Omental fat pad (tissue), 4 donors: Measurements from ENCODE around the gene USP53. TPM values are rescaled to one million over a fixed set of nuclear protein-coding genes. Genes with fewer than 3 reads are reported as not detected.
"Not testable (repeated sequence)": the region's sequence is repeated elsewhere in the genome, so short reads cannot be mapped to it uniquely, and the experiment has no call there.

Source experiments
- ATAC-seq: fragments of 150-250 bp; one replicate; pipeline ENCODE4 v1.9.1; 2016; ENCODE audit warnings: mild to moderate bottlenecking, moderate library complexity; ENCODE audit not compliant: low FRiP score
- DNase-seq: peaks from one replicate; pipeline ENCODE4 v3.0.0-alpha.2; 2019; ENCODE audit warnings: low spot score
- total RNA-seq, 4 donors: library from RNA; depleted of rRNA; stranded (reverse); fragments of >200 nt; gene quantifications; one replicate each; pipeline ENCODE4 v1.1.0, GENCODE V29; 2016
- TF ChIP-seq, protein P1 (sequence below), 3 donors: fragments of 450-650 bp; IDR thresholded peaks; one replicate each; pipeline ENCODE4 v1.5.1; 2016 to 2017; ENCODE audit warnings: antibody characterized with exemption in 3 of 3, mild to moderate bottlenecking in 3 of 3, moderate library complexity in 2 of 3

Gene USP53
- total RNA-seq, 4 donors from 2014 or later = 55.5 to 143 (median 105) TPM

DNA sequence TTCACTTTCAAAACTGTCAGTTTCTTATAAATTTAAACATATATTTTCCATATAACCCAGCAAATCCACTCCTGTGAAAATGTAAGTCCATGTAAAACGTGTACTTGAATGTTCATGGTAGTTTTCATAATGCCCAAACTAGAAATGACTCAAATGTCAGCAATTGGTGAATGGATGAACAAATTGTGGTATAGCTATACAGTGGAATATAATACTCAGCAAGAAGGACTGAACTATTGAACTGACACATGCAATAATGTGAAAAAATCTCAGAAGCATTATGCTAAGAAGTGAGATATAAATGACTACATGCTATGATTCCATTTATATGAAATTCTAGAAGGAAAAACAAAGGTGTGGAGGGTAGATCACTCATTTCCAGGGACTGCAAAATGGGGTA is 52.2 kb downstream of the USP53 start:
- ATAC-seq (no peak), DNase-seq (no peak)
- TF ChIP-seq, protein P1, sequence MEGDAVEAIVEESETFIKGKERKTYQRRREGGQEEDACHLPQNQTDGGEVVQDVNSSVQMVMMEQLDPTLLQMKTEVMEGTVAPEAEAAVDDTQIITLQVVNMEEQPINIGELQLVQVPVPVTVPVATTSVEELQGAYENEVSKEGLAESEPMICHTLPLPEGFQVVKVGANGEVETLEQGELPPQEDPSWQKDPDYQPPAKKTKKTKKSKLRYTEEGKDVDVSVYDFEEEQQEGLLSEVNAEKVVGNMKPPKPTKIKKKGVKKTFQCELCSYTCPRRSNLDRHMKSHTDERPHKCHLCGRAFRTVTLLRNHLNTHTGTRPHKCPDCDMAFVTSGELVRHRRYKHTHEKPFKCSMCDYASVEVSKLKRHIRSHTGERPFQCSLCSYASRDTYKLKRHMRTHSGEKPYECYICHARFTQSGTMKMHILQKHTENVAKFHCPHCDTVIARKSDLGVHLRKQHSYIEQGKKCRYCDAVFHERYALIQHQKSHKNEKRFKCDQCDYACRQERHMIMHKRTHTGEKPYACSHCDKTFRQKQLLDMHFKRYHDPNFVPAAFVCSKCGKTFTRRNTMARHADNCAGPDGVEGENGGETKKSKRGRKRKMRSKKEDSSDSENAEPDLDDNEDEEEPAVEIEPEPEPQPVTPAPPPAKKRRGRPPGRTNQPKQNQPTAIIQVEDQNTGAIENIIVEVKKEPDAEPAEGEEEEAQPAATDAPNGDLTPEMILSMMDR (IDR thresholded peaks at IDR 0.05) = no peak

DNA sequence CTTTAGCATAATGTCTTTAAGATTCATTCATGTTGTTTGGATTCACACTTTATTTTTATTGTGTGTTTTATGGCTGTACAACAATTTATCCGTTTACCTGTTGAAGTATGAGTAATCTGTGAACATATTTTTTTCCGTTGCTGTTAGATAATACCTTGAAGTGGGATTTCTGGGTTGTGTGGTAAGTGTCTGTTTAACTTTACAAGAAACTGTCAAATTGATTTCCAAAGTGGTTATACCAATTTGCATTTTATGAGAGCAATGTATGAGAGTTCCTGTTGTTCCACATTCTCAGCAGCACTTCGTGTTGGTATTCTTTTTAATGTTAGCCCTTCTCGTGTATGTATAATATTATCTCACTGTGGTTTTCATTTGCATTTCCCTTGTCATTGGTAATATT is 53.6 kb downstream of the USP53 start:
- DNase-seq (no peak), ATAC-seq (no peak)
- TF ChIP-seq, protein P1 (IDR thresholded peaks at IDR 0.05) = no peak

GRCh38 chr4:119268466-119268865 is 56.0 kb downstream of the USP53 start:
- ATAC-seq = no peak
- TF ChIP-seq, protein P1 (IDR thresholded peaks at IDR 0.05) = no peak
- no peak for DNase-seq

GRCh38 chr4:119271361-119272085 is 59.0 kb downstream of the USP53 start:
- ATAC-seq (no peak), DNase-seq (no peak)
- TF ChIP-seq, protein P1 (IDR thresholded peaks at IDR 0.05) = no peak

DNA sequence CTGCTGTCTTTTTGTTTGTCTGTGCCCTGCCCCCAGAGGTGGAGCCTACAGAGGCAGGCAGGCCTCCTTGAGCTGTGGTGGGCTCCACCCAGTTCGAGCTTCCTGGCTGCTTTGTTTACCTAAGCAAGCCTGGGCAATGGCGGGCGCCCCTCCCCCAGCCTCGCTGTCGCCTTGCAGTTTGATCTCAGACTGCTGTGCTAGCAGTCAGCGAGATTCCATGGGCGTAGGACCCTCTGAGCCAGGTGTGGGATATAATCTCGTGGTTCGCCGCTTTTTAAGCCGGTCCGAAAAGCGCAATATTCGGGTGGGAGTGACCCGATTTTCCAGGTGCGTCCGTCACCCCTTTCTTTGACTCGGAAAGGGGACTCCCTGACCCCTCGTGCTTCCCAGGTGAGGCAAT is 67.0 kb downstream of the USP53 start:
- not testable (repeated sequence) for DNase-seq, ATAC-seq

- not testable (repeated sequence) for ATAC-seq, DNase-seq
Observed at GRCh38 chr4:119279945-119280344, 67.4 kb downstream of the USP53 start.

DNA sequence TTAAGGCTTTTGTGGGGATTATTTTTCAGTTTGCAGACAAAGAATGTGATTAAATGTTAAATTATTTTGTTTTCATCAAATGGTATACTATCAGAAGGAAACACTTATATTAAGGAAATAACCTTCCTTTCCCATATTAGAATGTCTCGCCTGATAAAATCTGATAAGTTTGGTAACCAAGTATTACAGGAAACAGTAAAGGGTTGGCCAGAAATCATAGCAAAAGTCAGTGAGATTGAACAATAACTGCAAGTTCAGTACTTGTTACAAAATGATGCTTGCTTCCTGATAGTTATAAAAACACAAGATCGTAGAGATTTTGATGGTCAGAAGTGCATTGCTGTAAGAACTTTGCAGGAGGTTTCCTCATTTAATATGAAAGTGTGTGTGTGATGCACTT is 68.9 kb downstream of the USP53 start:
- ATAC-seq (no peak), DNase-seq (no peak)
- TF ChIP-seq, protein P1 (IDR thresholded peaks at IDR 0.05) = no peak

DNA sequence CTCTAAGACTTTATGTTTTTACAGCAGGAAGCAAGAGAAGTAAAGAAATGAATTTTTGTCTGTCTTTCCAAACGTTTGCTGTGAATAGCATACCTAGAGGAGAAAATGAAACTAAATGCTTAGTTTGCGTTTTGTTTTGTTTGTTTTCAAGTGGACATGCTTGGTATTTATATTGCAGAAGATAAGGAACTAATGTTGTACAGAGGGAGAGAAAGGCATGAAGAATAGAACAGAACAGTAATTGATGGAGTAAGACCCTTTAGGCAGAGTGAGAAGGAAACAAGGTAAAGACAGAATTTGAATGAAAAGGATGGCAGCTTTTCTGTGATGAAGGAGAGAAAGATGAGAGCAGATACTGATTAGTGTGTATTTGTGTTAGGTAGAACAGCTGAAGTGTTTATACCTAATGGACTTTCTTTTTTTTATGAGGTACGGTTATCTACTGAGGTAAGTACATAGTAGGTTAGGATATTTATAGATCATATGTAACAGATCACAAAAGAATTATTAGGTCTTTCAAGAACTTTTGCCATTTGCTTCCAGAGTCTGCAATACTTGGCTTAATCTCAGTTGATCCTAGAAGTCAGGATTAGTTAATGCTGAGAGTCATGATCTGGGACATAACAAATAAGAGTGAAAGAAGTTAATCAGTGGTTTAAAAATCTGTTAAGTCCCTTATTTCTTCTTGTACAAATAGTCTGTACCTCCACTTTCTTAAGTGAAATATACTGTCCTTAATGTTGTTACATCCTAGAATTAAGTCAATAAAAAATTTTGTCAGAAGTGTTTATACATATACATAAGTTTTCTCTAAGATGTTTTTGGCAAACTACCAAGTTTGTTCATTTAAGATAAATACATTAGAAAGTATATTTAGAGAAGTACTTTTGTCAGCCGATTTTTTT is 72.6 kb downstream of the USP53 start:
- TF ChIP-seq, protein P1 (IDR thresholded peaks at IDR 0.05) = no peak
- ATAC-seq = peak; percentile 47

More for the DNA sequence above, 72.6 kb downstream of the USP53 start:
- no peak for DNase-seq
